ENCODE results near the gene PDLIM1. TPM values are rescaled to one million over a fixed set of nuclear protein-coding genes. Genes with fewer than 3 reads are reported as not detected.

The PDLIM1 gene
- total and polyA plus RNA-seq, 2 experiments from 2014 or later = 111 to 233 TPM

DNA sequence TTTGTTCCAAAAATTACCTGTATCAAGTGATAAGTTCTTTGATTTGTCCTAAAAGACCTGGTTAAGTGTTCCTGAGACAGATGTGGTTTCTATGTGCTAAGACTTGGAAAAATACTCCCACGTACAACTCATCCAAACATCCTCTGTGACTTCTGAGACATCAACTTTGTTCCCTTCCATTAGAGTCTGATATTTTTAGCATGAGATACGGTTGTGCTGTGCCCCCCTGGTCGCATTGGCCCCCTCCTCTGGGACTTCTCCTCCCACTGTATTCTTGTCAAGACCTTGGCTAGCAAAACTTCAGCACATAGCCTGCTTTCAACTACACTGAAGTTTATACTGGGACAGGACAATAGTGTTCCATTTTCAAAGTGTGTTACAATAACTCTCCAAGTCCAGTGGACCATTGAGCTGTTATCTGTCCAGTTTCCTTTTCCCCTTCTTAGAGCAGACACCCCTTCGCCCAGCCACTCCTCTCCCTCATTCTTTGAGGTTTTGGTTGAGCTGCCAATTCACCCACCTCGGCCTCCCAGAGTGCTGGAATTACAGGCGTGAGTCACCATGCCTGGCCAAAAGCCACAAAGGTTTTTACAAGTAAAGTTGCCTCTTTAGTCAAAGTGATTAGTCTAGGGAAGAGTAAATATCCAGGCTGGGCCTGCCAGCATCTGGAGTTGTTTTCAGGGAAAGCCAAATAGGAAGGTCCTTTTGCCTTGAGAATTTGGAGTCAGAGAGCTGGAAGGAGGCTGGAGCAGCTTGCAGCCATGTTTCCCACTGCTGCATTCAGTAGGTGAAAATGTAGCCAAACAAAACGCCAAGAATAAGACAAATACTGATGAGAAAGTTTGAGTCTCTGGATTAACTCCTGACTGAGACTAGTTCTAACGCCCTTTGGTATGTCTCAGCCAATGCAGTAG, 17.8 kb upstream of the PDLIM1 start:
- ATAC-seq (no peak), DNase-seq (ENCODE audit: low spot score) (no peak)
- no peak overlapping the region for H3K27ac ChIP-seq (ENCODE audit: low read depth)
- H3K4me3 Mint-ChIP-seq = no peak overlapping the region
- no peak overlapping the region for H3K27ac Mint-ChIP-seq
- peaks cover 2% of the 10 kb centered on the region for H3K27me3 Mint-ChIP-seq (ENCODE audit: insufficient read depth, low read depth, poor library complexity)
- 0 out of 2 replicates have a peak, but pooled peaks cover 7% of the 10 kb centered on the region for H3K27me3 ChIP-seq (ENCODE audit: insufficient read depth)
- H3K36me3 Mint-ChIP-seq (ENCODE audit: low read depth) = no peaks in the 10 kb centered on the region
- no peak overlapping the region for H3K4me3 ChIP-seq
- no peaks in the 10 kb centered on the region for H3K36me3 ChIP-seq (ENCODE audit: insufficient read depth)
- H4K20me1 ChIP-seq (replicated peaks; ENCODE audit: insufficient read depth) = no peaks in the 10 kb centered on the region
- no peaks in the 10 kb centered on the region for H3K79me2 ChIP-seq (replicated peaks; ENCODE audit: insufficient read depth)
- H2AFZ ChIP-seq = no peak overlapping the region
- no peaks in the 10 kb centered on the region for H3K9me3 Mint-ChIP-seq
- no peak overlapping the region for H3K4me2 ChIP-seq
- H3K9me2 ChIP-seq (ENCODE audit: insufficient read depth) = peaks cover 12% of the 10 kb centered on the region; the same call in 1 of the 2 replicates
- no peak for TF ChIP-seq ZNF331 (CRISPR knock-in tag; IDR thresholded peaks at IDR 0.05; ENCODE audit: low read depth)
- TF ChIP-seq ZNF114 (CRISPR knock-in tag; IDR thresholded peaks at IDR 0.05) = no peak
- no peak for TF ChIP-seq POLR2AphosphoS5 (IDR thresholded peaks at IDR 0.05; ENCODE audit: low read depth)
- no peak for TF ChIP-seq NANOG (IDR thresholded peaks at IDR 0.05; ENCODE audit: borderline replicate concordance)
- TF ChIP-seq EZH2phosphoT487 (IDR thresholded peaks at IDR 0.05; ENCODE audit: unreplicated experiment) = no peak
- TF ChIP-seq STAT1 (IDR thresholded peaks at IDR 0.05; ENCODE audit: unreplicated experiment) = no peak
- TF ChIP-seq, protein P1, sequence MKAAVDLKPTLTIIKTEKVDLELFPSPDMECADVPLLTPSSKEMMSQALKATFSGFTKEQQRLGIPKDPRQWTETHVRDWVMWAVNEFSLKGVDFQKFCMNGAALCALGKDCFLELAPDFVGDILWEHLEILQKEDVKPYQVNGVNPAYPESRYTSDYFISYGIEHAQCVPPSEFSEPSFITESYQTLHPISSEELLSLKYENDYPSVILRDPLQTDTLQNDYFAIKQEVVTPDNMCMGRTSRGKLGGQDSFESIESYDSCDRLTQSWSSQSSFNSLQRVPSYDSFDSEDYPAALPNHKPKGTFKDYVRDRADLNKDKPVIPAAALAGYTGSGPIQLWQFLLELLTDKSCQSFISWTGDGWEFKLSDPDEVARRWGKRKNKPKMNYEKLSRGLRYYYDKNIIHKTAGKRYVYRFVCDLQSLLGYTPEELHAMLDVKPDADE (IDR thresholded peaks at IDR 0.05) = no peak
- no peak for TF ChIP-seq CREB1 (CRISPR knock-in tag; IDR thresholded peaks at IDR 0.05; ENCODE audit: low read depth)
- no peak for TF ChIP-seq JUNB (IDR thresholded peaks at IDR 0.05; ENCODE audit: unreplicated experiment)
- TF ChIP-seq, protein P2, sequence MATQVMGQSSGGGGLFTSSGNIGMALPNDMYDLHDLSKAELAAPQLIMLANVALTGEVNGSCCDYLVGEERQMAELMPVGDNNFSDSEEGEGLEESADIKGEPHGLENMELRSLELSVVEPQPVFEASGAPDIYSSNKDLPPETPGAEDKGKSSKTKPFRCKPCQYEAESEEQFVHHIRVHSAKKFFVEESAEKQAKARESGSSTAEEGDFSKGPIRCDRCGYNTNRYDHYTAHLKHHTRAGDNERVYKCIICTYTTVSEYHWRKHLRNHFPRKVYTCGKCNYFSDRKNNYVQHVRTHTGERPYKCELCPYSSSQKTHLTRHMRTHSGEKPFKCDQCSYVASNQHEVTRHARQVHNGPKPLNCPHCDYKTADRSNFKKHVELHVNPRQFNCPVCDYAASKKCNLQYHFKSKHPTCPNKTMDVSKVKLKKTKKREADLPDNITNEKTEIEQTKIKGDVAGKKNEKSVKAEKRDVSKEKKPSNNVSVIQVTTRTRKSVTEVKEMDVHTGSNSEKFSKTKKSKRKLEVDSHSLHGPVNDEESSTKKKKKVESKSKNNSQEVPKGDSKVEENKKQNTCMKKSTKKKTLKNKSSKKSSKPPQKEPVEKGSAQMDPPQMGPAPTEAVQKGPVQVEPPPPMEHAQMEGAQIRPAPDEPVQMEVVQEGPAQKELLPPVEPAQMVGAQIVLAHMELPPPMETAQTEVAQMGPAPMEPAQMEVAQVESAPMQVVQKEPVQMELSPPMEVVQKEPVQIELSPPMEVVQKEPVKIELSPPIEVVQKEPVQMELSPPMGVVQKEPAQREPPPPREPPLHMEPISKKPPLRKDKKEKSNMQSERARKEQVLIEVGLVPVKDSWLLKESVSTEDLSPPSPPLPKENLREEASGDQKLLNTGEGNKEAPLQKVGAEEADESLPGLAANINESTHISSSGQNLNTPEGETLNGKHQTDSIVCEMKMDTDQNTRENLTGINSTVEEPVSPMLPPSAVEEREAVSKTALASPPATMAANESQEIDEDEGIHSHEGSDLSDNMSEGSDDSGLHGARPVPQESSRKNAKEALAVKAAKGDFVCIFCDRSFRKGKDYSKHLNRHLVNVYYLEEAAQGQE (IDR thresholded peaks at IDR 0.05; ENCODE audit: unreplicated experiment) = no peak
- TF ChIP-seq, protein P3, sequence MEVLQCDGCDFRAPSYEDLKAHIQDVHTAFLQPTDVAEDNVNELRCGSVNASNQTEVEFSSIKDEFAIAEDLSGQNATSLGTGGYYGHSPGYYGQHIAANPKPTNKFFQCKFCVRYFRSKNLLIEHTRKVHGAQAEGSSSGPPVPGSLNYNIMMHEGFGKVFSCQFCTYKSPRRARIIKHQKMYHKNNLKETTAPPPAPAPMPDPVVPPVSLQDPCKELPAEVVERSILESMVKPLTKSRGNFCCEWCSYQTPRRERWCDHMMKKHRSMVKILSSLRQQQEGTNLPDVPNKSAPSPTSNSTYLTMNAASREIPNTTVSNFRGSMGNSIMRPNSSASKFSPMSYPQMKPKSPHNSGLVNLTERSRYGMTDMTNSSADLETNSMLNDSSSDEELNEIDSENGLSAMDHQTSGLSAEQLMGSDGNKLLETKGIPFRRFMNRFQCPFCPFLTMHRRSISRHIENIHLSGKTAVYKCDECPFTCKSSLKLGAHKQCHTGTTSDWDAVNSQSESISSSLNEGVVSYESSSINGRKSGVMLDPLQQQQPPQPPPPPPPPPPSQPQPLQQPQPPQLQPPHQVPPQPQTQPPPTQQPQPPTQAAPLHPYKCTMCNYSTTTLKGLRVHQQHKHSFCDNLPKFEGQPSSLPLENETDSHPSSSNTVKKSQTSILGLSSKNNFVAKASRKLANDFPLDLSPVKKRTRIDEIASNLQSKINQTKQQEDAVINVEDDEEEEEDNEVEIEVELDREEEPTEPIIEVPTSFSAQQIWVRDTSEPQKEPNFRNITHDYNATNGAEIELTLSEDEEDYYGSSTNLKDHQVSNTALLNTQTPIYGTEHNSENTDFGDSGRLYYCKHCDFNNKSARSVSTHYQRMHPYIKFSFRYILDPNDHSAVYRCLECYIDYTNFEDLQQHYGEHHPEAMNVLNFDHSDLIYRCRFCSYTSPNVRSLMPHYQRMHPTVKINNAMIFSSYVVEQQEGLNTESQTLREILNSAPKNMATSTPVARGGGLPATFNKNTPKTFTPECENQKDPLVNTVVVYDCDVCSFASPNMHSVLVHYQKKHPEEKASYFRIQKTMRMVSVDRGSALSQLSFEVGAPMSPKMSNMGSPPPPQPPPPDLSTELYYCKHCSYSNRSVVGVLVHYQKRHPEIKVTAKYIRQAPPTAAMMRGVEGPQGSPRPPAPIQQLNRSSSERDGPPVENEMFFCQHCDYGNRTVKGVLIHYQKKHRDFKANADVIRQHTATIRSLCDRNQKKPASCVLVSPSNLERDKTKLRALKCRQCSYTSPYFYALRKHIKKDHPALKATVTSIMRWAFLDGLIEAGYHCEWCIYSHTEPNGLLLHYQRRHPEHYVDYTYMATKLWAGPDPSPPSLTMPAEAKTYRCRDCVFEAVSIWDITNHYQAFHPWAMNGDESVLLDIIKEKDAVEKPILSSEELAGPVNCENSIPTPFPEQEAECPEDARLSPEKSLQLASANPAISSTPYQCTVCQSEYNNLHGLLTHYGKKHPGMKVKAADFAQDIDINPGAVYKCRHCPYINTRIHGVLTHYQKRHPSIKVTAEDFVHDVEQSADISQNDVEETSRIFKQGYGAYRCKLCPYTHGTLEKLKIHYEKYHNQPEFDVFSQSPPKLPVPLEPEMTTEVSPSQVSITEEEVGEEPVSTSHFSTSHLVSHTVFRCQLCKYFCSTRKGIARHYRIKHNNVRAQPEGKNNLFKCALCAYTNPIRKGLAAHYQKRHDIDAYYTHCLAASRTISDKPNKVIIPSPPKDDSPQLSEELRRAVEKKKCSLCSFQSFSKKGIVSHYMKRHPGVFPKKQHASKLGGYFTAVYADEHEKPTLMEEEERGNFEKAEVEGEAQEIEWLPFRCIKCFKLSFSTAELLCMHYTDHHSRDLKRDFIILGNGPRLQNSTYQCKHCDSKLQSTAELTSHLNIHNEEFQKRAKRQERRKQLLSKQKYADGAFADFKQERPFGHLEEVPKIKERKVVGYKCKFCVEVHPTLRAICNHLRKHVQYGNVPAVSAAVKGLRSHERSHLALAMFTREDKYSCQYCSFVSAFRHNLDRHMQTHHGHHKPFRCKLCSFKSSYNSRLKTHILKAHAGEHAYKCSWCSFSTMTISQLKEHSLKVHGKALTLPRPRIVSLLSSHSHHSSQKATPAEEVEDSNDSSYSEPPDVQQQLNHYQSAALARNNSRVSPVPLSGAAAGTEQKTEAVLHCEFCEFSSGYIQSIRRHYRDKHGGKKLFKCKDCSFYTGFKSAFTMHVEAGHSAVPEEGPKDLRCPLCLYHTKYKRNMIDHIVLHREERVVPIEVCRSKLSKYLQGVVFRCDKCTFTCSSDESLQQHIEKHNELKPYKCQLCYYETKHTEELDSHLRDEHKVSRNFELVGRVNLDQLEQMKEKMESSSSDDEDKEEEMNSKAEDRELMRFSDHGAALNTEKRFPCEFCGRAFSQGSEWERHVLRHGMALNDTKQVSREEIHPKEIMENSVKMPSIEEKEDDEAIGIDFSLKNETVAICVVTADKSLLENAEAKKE (CRISPR knock-in tag; IDR thresholded peaks at IDR 0.05) = no peak
- TF ChIP-seq, protein P4, sequence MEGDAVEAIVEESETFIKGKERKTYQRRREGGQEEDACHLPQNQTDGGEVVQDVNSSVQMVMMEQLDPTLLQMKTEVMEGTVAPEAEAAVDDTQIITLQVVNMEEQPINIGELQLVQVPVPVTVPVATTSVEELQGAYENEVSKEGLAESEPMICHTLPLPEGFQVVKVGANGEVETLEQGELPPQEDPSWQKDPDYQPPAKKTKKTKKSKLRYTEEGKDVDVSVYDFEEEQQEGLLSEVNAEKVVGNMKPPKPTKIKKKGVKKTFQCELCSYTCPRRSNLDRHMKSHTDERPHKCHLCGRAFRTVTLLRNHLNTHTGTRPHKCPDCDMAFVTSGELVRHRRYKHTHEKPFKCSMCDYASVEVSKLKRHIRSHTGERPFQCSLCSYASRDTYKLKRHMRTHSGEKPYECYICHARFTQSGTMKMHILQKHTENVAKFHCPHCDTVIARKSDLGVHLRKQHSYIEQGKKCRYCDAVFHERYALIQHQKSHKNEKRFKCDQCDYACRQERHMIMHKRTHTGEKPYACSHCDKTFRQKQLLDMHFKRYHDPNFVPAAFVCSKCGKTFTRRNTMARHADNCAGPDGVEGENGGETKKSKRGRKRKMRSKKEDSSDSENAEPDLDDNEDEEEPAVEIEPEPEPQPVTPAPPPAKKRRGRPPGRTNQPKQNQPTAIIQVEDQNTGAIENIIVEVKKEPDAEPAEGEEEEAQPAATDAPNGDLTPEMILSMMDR (conservative IDR thresholded peaks at IDR 0.05; ENCODE audit: low read depth in 2 of 2) = no peak
- TF ChIP-seq EZH2 (IDR thresholded peaks at IDR 0.05; ENCODE audit: low read depth, unreplicated experiment) = no peak
- peaks cover 7% of the 10 kb centered on the region for H3F3A ChIP-seq (replicated peaks; ENCODE audit: low read depth)
- H3K4me1 ChIP-seq (ENCODE audit: insufficient read depth) = peaks cover 38% of the 10 kb centered on the region
- peaks cover 30% of the 10 kb centered on the region for H3K4me1 Mint-ChIP-seq
